ENCODE results near the gene GIMAP2. TPM values are rescaled to one million over a fixed set of nuclear protein-coding genes. Genes with fewer than 3 reads are reported as not detected.

Gene GIMAP2
- total and polyA plus RNA-seq, 2 of the 13 experiments (the other 11 are each of a cell fraction or from before 2014, with no cell fraction given): 0.49 to 1.4 TPM

DNA sequence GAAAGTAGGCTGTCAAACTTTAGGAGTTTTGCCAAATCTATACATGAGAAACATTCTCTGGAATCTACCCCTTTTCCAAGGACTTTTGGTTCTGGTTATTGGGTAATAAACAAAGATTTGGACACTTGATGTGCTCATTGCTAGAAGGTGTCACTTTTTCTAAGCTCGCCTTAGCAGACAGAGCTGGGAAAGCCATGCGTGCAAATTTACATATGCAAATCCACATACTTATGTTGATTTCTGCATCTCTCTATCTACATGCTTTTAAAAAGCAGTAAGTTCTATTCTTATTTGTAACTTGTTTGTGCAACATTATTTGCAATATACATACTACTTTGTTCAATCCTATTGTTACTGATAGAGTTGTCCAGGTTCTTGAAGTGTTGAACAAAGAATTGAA, 30.8 kb upstream of the GIMAP2 start:
- H3K27me3 ChIP-seq (ENCODE audit: control insufficient read depth in 1 of 2, insufficient read depth in 2 of 2, low read length in 2 of 2): peaks cover 0 to 5% of the 10 kb centered on the region in 2 experiments; a peak in 1 of 5 replicates
- H2AFZ ChIP-seq (ENCODE audit: low read length): no peak overlapping the region
- POLR2A ChIA-PET: no interaction called here
- ATAC-seq: no peak
- no peak for TF ChIP-seq GATAD2A (CRISPR knock-in tag; IDR thresholded peaks at IDR 0.05)
- TF ChIP-seq ZNF143 (CRISPR knock-in tag; IDR thresholded peaks at IDR 0.05): no peak
- no peak for TF ChIP-seq ZNF3 (CRISPR knock-in tag; IDR thresholded peaks at IDR 0.05)
- no peak for TF ChIP-seq ATF7 (IDR thresholded peaks at IDR 0.05)
- no peak for TF ChIP-seq ATF7 (CRISPR knock-in tag; IDR thresholded peaks at IDR 0.05)
- TF ChIP-seq, protein P1, sequence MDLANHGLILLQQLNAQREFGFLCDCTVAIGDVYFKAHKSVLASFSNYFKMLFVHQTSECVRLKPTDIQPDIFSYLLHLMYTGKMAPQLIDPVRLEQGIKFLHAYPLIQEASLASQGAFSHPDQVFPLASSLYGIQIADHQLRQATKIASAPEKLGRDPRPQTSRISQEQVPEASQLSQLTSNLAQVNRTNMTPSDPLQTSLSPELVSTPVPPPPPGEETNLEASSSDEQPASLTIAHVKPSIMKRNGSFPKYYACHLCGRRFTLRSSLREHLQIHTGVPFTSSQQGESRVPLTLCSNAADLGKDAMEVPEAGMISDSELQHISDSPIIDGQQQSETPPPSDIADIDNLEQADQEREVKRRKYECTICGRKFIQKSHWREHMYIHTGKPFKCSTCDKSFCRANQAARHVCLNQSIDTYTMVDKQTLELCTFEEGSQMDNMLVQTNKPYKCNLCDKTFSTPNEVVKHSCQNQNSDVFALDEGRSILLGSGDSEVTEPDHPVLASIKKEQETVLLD (CRISPR knock-in tag; IDR thresholded peaks at IDR 0.05; ENCODE audit: low read depth): no peak
- no peak for TF ChIP-seq NFYC (CRISPR knock-in tag; IDR thresholded peaks at IDR 0.05)
- no peak for TF ChIP-seq ZNF768 (CRISPR knock-in tag; IDR thresholded peaks at IDR 0.05)
- no peak for TF ChIP-seq ZNF7 (CRISPR knock-in tag; IDR thresholded peaks at IDR 0.05)
- TF ChIP-seq TEAD3 (CRISPR knock-in tag; optimal IDR thresholded peaks at IDR 0.05; ENCODE audit: borderline replicate concordance): no peak
- TF ChIP-seq SALL2 (CRISPR knock-in tag; IDR thresholded peaks at IDR 0.05): no peak
- TF ChIP-seq ZNF343 (CRISPR knock-in tag; IDR thresholded peaks at IDR 0.05): no peak
- no peak for TF ChIP-seq ZNF772 (CRISPR knock-in tag; IDR thresholded peaks at IDR 0.05)
- H3K36me3 ChIP-seq (replicated peaks in 1 of 2; ENCODE audit: control insufficient read depth in 1 of 2, insufficient read depth in 2 of 2, low read length in 2 of 2): no peaks in the 10 kb centered on the region
- intact Hi-C loops (cut with micrococcal nuclease; ENCODE audit: unreplicated experiment) (no loop called here), in situ Hi-C loops (cut with HindIII; ENCODE audit: extremely low pct_ligation_motif_present, low pct_unique_long_range_greater_than_20kb) (no loop called here)
- FAIRE-seq: no peak
- no peak overlapping the region for H3K27ac ChIP-seq (ENCODE audit: extremely low read length, insufficient read depth, low read length)
- BruUV-seq (replicated peaks): no TSS peak
- H4K20me1 ChIP-seq (ENCODE audit: insufficient read depth, low read length): no peaks in the 10 kb centered on the region
- no peak for DNase-seq (ENCODE audit: low spot score)
- no peak overlapping the region for H3K9ac ChIP-seq (ENCODE audit: insufficient read depth, low read depth, low read length)
- CTCF ChIA-PET (ENCODE audit: low intra/inter-chr PET ratio, low total read pairs): no interaction called here
- H3K4me1 ChIP-seq (ENCODE audit: insufficient read depth, low read length): no peaks in the 10 kb centered on the region
- no peak overlapping the region for H3K4me3 ChIP-seq (replicated peaks in 1 of 3; ENCODE audit: insufficient read depth in 1 of 3, low read depth in 2 of 3, low read length in 3 of 3)
- H3K4me2 ChIP-seq (ENCODE audit: low read depth, low read length): no peak overlapping the region
- 61% methylated on average over 2 of the region's 2 CpGs for WGBS (ENCODE audit: low lambda C conversion rate)
- H3K79me2 ChIP-seq (ENCODE audit: insufficient read depth, low read length): no peaks in the 10 kb centered on the region
- no peaks in the 10 kb centered on the region for H3K9me3 ChIP-seq (ENCODE audit: low read length)
